IMR-90 (cell line): ENCODE data around the gene COX14.

Experiments
- CEBPB ChIP-seq: IDR thresholded peaks from 2 replicates; pipeline ENCODE4 v1.6.1; 2012; ENCODE audit warnings: low read depth, low read length, improper control_type of control experiment
- CHD1 ChIP-seq: IDR thresholded peaks from 2 replicates; pipeline ENCODE4 v1.6.1; 2012; ENCODE audit warnings: low read depth, low read length, improper control_type of control experiment
- FOS ChIP-seq: fragments of 150-350 bp; IDR thresholded peaks from 2 replicates; pipeline ENCODE4 v1.6.1; 2016; ENCODE audit warnings: low read depth, low read length
- MAFK ChIP-seq: IDR thresholded peaks from 2 replicates; pipeline ENCODE4 v1.6.1; 2012; ENCODE audit warnings: low read depth, low read length, improper control_type of control experiment
- MAZ ChIP-seq: IDR thresholded peaks from 2 replicates; pipeline ENCODE4 v1.6.1; 2012; ENCODE audit warnings: low read depth, mild to moderate bottlenecking, low read length, improper control_type of control experiment, moderate library complexity, borderline replicate concordance
- MXI1 ChIP-seq: IDR thresholded peaks from 2 replicates; pipeline ENCODE4 v1.6.1; 2012; ENCODE audit warnings: low read depth, mild to moderate bottlenecking, low read length, moderate library complexity, borderline replicate concordance
- NFE2L2 ChIP-seq: fragments of 150-350 bp; IDR thresholded peaks from 2 replicates; pipeline ENCODE4 v1.6.1; 2016; ENCODE audit warnings: low read depth, mild to moderate bottlenecking, low read length
- POLR2A ChIP-seq: IDR thresholded peaks from 2 replicates; pipeline ENCODE4 v1.6.1; 2012; ENCODE audit warnings: mild to moderate bottlenecking, low read depth, low read length
- RAD21 ChIP-seq: IDR thresholded peaks from 2 replicates; pipeline ENCODE4 v1.6.1; 2012; ENCODE audit warnings: low read length, improper control_type of control experiment
- RFX5 ChIP-seq: IDR thresholded peaks from 2 replicates; pipeline ENCODE4 v1.8.0; 2012; ENCODE audit warnings: low read depth, mild to moderate bottlenecking, low read length, moderate library complexity
- SMC3 ChIP-seq: fragments of 150-350 bp; IDR thresholded peaks from 2 replicates; pipeline ENCODE4 v1.6.1; 2016; ENCODE audit warnings: low read depth, mild to moderate bottlenecking, antibody characterized with exemption, low read length, moderate library complexity
- TF ChIP-seq, protein P1 (sequence below): conservative IDR thresholded peaks from 2 replicates; pipeline ENCODE4 v1.5.1; 2012; ENCODE audit warnings: mild to moderate bottlenecking, low read depth, low read length, improper control_type of control experiment
- TF ChIP-seq, protein P2 (sequence below): fragments of 150-350 bp; IDR thresholded peaks from 2 replicates; pipeline ENCODE4 v1.6.1; 2016; ENCODE audit warnings: low read depth, mild to moderate bottlenecking, low read length, moderate library complexity, borderline replicate concordance

DNA sequence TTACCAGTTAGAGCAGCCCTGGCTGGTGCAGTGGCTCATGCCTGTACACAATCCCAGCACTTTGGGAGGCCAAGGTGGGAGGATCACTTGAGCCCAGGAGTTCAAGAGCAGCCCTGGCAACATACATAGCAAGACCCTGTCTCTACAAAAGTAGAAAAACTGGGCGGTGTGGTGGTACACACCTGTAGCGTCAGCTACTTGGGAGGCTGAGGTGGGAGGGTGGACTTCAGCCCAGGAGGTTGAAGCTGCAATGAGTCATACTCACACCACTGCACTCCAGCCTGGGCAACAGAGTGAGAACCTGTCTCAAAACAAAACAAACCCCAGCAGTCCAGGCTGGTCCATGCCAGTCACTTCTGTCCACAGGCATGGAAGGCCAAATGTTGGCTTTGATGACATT is 7.4 kb downstream of the COX14 start:
- TF ChIP-seq, protein P1, sequence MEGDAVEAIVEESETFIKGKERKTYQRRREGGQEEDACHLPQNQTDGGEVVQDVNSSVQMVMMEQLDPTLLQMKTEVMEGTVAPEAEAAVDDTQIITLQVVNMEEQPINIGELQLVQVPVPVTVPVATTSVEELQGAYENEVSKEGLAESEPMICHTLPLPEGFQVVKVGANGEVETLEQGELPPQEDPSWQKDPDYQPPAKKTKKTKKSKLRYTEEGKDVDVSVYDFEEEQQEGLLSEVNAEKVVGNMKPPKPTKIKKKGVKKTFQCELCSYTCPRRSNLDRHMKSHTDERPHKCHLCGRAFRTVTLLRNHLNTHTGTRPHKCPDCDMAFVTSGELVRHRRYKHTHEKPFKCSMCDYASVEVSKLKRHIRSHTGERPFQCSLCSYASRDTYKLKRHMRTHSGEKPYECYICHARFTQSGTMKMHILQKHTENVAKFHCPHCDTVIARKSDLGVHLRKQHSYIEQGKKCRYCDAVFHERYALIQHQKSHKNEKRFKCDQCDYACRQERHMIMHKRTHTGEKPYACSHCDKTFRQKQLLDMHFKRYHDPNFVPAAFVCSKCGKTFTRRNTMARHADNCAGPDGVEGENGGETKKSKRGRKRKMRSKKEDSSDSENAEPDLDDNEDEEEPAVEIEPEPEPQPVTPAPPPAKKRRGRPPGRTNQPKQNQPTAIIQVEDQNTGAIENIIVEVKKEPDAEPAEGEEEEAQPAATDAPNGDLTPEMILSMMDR, result no peak
- TF ChIP-seq POLR2A (no peak), CEBPB (no peak), SMC3 (no peak), MAFK (no peak), RFX5 (no peak), CHD1 (no peak), RAD21 (no peak), MXI1 (no peak), NFE2L2 (no peak), FOS (no peak), MAZ (no peak)
- TF ChIP-seq, protein P2, sequence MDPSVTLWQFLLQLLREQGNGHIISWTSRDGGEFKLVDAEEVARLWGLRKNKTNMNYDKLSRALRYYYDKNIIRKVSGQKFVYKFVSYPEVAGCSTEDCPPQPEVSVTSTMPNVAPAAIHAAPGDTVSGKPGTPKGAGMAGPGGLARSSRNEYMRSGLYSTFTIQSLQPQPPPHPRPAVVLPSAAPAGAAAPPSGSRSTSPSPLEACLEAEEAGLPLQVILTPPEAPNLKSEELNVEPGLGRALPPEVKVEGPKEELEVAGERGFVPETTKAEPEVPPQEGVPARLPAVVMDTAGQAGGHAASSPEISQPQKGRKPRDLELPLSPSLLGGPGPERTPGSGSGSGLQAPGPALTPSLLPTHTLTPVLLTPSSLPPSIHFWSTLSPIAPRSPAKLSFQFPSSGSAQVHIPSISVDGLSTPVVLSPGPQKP, result no peak
